Measurements from ENCODE around the gene EBLN2. TPM values are rescaled to one million over a fixed set of nuclear protein-coding genes. Genes with fewer than 3 reads are reported as not detected.
A peak's percentile ranks its signal among the peaks of the same experiment; 100 is the strongest.
"Not testable (repeated sequence)": the region's sequence is repeated elsewhere in the genome, so short reads cannot be mapped to it uniquely, and the experiment has no call there.

Gene EBLN2
- total RNA-seq, 1 donor from 2014 or later: 4.6 TPM

- Mint-ChIP-seq H3K36me3 (ENCODE audit: unreplicated experiment) (peaks cover 10% of the 10 kb centered on the region), H3K4me1 (ENCODE audit: unreplicated experiment) (peaks cover 42% of the 10 kb centered on the region), H3K27ac (ENCODE audit: unreplicated experiment) (no peak overlapping the region)
Measured at GRCh38 chr3:73056845-73057150, 4.7 kb upstream of the EBLN2 start.

GRCh38 chr3:73060302-73060723 is 1.1 kb upstream of the EBLN2 start:
- Mint-ChIP-seq H3K36me3 (ENCODE audit: unreplicated experiment) (peaks cover 25% of the 10 kb centered on the region), H3K9me3 (ENCODE audit: unreplicated experiment) (no peaks in the 10 kb centered on the region), H3K4me3 (ENCODE audit: unreplicated experiment) (no peak overlapping the region), H3K27me3 (ENCODE audit: unreplicated experiment) (no peaks in the 10 kb centered on the region), H3K27ac (ENCODE audit: unreplicated experiment) (peak overlapping the region; percentile 72), H3K4me1 (ENCODE audit: unreplicated experiment) (peaks cover 40% of the 10 kb centered on the region)
- DNase-seq (ENCODE audit: extremely low spot score, unreplicated experiment): no peak
- TF ChIP-seq CTCF (IDR thresholded peaks at IDR 0.05): no peak

More at GRCh38 chr3:73056845-73057150, 4.7 kb upstream of the EBLN2 start:
- no peak for DNase-seq (ENCODE audit: extremely low spot score, unreplicated experiment)
- TF ChIP-seq CTCF (IDR thresholded peaks at IDR 0.05): no peak
- Mint-ChIP-seq H3K9me3 (ENCODE audit: unreplicated experiment) (no peaks in the 10 kb centered on the region), H3K4me3 (ENCODE audit: unreplicated experiment) (no peak overlapping the region), H3K27me3 (ENCODE audit: unreplicated experiment) (no peaks in the 10 kb centered on the region)

GRCh38 chr3:73066243-73066642 is 4.8 kb downstream of the EBLN2 start:
- Mint-ChIP-seq H3K36me3 (ENCODE audit: unreplicated experiment) (peaks cover 23% of the 10 kb centered on the region), H3K4me1 (ENCODE audit: unreplicated experiment) (peaks cover 30% of the 10 kb centered on the region)
- not testable (repeated sequence) for H3K9me3 Mint-ChIP-seq (ENCODE audit: unreplicated experiment); H3K4me3 Mint-ChIP-seq (ENCODE audit: unreplicated experiment); H3K27ac Mint-ChIP-seq (ENCODE audit: unreplicated experiment); H3K27me3 Mint-ChIP-seq (ENCODE audit: unreplicated experiment); DNase-seq (ENCODE audit: extremely low spot score, unreplicated experiment)

GRCh38 chr3:73068419-73068818 is 7.0 kb downstream of the EBLN2 start:
- Mint-ChIP-seq H3K27me3 (ENCODE audit: unreplicated experiment) (no peaks in the 10 kb centered on the region), H3K36me3 (ENCODE audit: unreplicated experiment) (peaks cover 17% of the 10 kb centered on the region), H3K4me3 (ENCODE audit: unreplicated experiment) (no peak overlapping the region), H3K4me1 (ENCODE audit: unreplicated experiment) (peaks cover 40% of the 10 kb centered on the region), H3K27ac (ENCODE audit: unreplicated experiment) (no peak overlapping the region), H3K9me3 (ENCODE audit: unreplicated experiment) (no peaks in the 10 kb centered on the region)
- no peak for TF ChIP-seq CTCF (IDR thresholded peaks at IDR 0.05)
- DNase-seq (ENCODE audit: extremely low spot score, unreplicated experiment): no peak

GRCh38 chr3:73069187-73069586 is 7.7 kb downstream of the EBLN2 start:
- no peak for DNase-seq (ENCODE audit: extremely low spot score, unreplicated experiment)
- H3K27me3 Mint-ChIP-seq (ENCODE audit: unreplicated experiment): no peaks in the 10 kb centered on the region
- peaks cover 17% of the 10 kb centered on the region for H3K36me3 Mint-ChIP-seq (ENCODE audit: unreplicated experiment)
- no peak overlapping the region for H3K27ac Mint-ChIP-seq (ENCODE audit: unreplicated experiment)
- no peaks in the 10 kb centered on the region for H3K9me3 Mint-ChIP-seq (ENCODE audit: unreplicated experiment)
- H3K4me1 Mint-ChIP-seq (ENCODE audit: unreplicated experiment): peaks cover 41% of the 10 kb centered on the region
- no peak for TF ChIP-seq CTCF (IDR thresholded peaks at IDR 0.05)
- no peak overlapping the region for H3K4me3 Mint-ChIP-seq (ENCODE audit: unreplicated experiment)

Data from osteocyte (in vitro differentiated cells).